ENCODE measurements around the gene UBA52.

UBA52 gene

GRCh38 chr19:18557411-18558201 is 14.1 kb upstream of the UBA52 start, which contains the start of gene KXD1:
Gene KXD1, plus strand, starts transcription at chr19:18557870. Its CDS starts 4,187 bp downstream, at chr19:18562057.
- H3K4me1 ChIP-seq (ENCODE audit: control insufficient read depth, insufficient read depth, low read length), result peaks cover 6% of the 10 kb centered on the region; the same call in 1 of the 2 replicates
- H3K36me3 ChIP-seq (ENCODE audit: control insufficient read depth, insufficient read depth, low read length), result peaks cover 16% of the 10 kb centered on the region
- H3K4me3 ChIP-seq (ENCODE audit: low read depth, low read length), result peak within 1 kb of the TSS; percentile 81
- no peaks in the 10 kb centered on the region for H3K27me3 ChIP-seq (ENCODE audit: control insufficient read depth, insufficient read depth, low read length)
- H3K27ac ChIP-seq (ENCODE audit: low read depth, low read length), result peak within 1 kb of the TSS; percentile 72
- no peaks in the 10 kb centered on the region for H3K9me3 ChIP-seq (ENCODE audit: control insufficient read depth, insufficient read depth, low read length)
- peak within 1 kb of the TSS; percentile 42 for H3K9ac ChIP-seq (ENCODE audit: low read depth, low read length)

- H3K4me3 ChIP-seq (ENCODE audit: low read depth, low read length), result peak overlapping the region; percentile 81
- H3K4me1 ChIP-seq (ENCODE audit: control insufficient read depth, insufficient read depth, low read length), result peaks cover 6% of the 10 kb centered on the region; the same call in 1 of the 2 replicates
- H3K27me3 ChIP-seq (ENCODE audit: control insufficient read depth, insufficient read depth, low read length), result no peaks in the 10 kb centered on the region
- H3K27ac ChIP-seq (ENCODE audit: low read depth, low read length), result peak overlapping the region; percentile 72
- peak overlapping the region; percentile 42 for H3K9ac ChIP-seq (ENCODE audit: low read depth, low read length)
- H3K9me3 ChIP-seq (ENCODE audit: control insufficient read depth, insufficient read depth, low read length), result no peaks in the 10 kb centered on the region
- peaks cover 22% of the 10 kb centered on the region for H3K36me3 ChIP-seq (ENCODE audit: control insufficient read depth, insufficient read depth, low read length)
These were observed 13.5 kb upstream of the UBA52 start for GRCh38 chr19:18558202-18558555.

- Histone ChIP-seq H3K27ac (ENCODE audit: low read depth, low read length) (peak overlapping the region; percentile 72), H3K27me3 (ENCODE audit: control insufficient read depth, insufficient read depth, low read length) (no peaks in the 10 kb centered on the region), H3K36me3 (ENCODE audit: control insufficient read depth, insufficient read depth, low read length) (peaks cover 26% of the 10 kb centered on the region), H3K9me3 (ENCODE audit: control insufficient read depth, insufficient read depth, low read length) (no peaks in the 10 kb centered on the region), H3K9ac (ENCODE audit: low read depth, low read length) (peak overlapping the region; percentile 42), H3K4me3 (ENCODE audit: low read depth, low read length) (peak overlapping the region; percentile 81), H3K4me1 (ENCODE audit: control insufficient read depth, insufficient read depth, low read length) (peaks cover 6% of the 10 kb centered on the region; the same call in 1 of the 2 replicates)
These were observed 13.1 kb upstream of the UBA52 start for GRCh38 chr19:18558604-18559003.

- Histone ChIP-seq H3K4me3 (ENCODE audit: low read depth, low read length) (no peak overlapping the region), H3K9ac (ENCODE audit: low read depth, low read length) (no peak overlapping the region), H3K4me1 (ENCODE audit: control insufficient read depth, insufficient read depth, low read length) (peaks cover 6% of the 10 kb centered on the region; the same call in 1 of the 2 replicates), H3K27me3 (ENCODE audit: control insufficient read depth, insufficient read depth, low read length) (no peaks in the 10 kb centered on the region), H3K36me3 (ENCODE audit: control insufficient read depth, insufficient read depth, low read length) (peaks cover 37% of the 10 kb centered on the region), H3K9me3 (ENCODE audit: control insufficient read depth, insufficient read depth, low read length) (no peaks in the 10 kb centered on the region), H3K27ac (ENCODE audit: low read depth, low read length) (no peak overlapping the region)
These were observed 12.0 kb upstream of the UBA52 start for GRCh38 chr19:18559685-18560084.

GRCh38 chr19:18562086-18562485 is 9.6 kb upstream of the UBA52 start:
- Histone ChIP-seq H3K4me1 (ENCODE audit: control insufficient read depth, insufficient read depth, low read length) (peaks cover 6% of the 10 kb centered on the region; the same call in 1 of the 2 replicates), H3K36me3 (ENCODE audit: control insufficient read depth, insufficient read depth, low read length) (peaks cover 58% of the 10 kb centered on the region), H3K9me3 (ENCODE audit: control insufficient read depth, insufficient read depth, low read length) (no peaks in the 10 kb centered on the region), H3K9ac (ENCODE audit: low read depth, low read length) (no peak overlapping the region), H3K27me3 (ENCODE audit: control insufficient read depth, insufficient read depth, low read length) (no peaks in the 10 kb centered on the region), H3K27ac (ENCODE audit: low read depth, low read length) (no peak overlapping the region), H3K4me3 (ENCODE audit: low read depth, low read length) (no peak overlapping the region)

- H3K36me3 ChIP-seq (ENCODE audit: control insufficient read depth, insufficient read depth, low read length), result peaks cover 70% of the 10 kb centered on the region
- H3K27ac ChIP-seq (ENCODE audit: low read depth, low read length), result no peak overlapping the region
These were observed 4.7 kb upstream of the UBA52 start for GRCh38 chr19:18566953-18567352.

GRCh38 chr19:18568367-18568766 is 3.3 kb upstream of the UBA52 start:
- no peaks in the 10 kb centered on the region for H3K9me3 ChIP-seq (ENCODE audit: control insufficient read depth, insufficient read depth, low read length)
- H3K36me3 ChIP-seq (ENCODE audit: control insufficient read depth, insufficient read depth, low read length), result peaks cover 66% of the 10 kb centered on the region
- no peaks in the 10 kb centered on the region for H3K27me3 ChIP-seq (ENCODE audit: control insufficient read depth, insufficient read depth, low read length)
- peaks cover 3% of the 10 kb centered on the region; the same call in 1 of the 2 replicates for H3K4me1 ChIP-seq (ENCODE audit: control insufficient read depth, insufficient read depth, low read length)
- H3K9ac ChIP-seq (ENCODE audit: low read depth, low read length), result no peak overlapping the region
- no peak overlapping the region for H3K4me3 ChIP-seq (ENCODE audit: low read depth, low read length)
- H3K27ac ChIP-seq (ENCODE audit: low read depth, low read length), result no peak overlapping the region

More at GRCh38 chr19:18566953-18567352, 4.7 kb upstream of the UBA52 start:
- no peaks in the 10 kb centered on the region for H3K4me1 ChIP-seq (ENCODE audit: control insufficient read depth, insufficient read depth, low read length)
- H3K4me3 ChIP-seq (ENCODE audit: low read depth, low read length), result no peak overlapping the region
- no peaks in the 10 kb centered on the region for H3K27me3 ChIP-seq (ENCODE audit: control insufficient read depth, insufficient read depth, low read length)
- H3K9ac ChIP-seq (ENCODE audit: low read depth, low read length), result no peak overlapping the region
- no peaks in the 10 kb centered on the region for H3K9me3 ChIP-seq (ENCODE audit: control insufficient read depth, insufficient read depth, low read length)

- H3K4me1 ChIP-seq (ENCODE audit: control insufficient read depth, insufficient read depth, low read length), result peaks cover 3% of the 10 kb centered on the region; the same call in 1 of the 2 replicates
- H3K27me3 ChIP-seq (ENCODE audit: control insufficient read depth, insufficient read depth, low read length), result no peaks in the 10 kb centered on the region
- H3K9me3 ChIP-seq (ENCODE audit: control insufficient read depth, insufficient read depth, low read length), result no peaks in the 10 kb centered on the region
- peaks cover 51% of the 10 kb centered on the region for H3K36me3 ChIP-seq (ENCODE audit: control insufficient read depth, insufficient read depth, low read length)
- H3K4me3 ChIP-seq (ENCODE audit: low read depth, low read length), result no peak overlapping the region
- no peak overlapping the region for H3K9ac ChIP-seq (ENCODE audit: low read depth, low read length)
- no peak overlapping the region for H3K27ac ChIP-seq (ENCODE audit: low read depth, low read length)
These were observed 3.1 kb downstream of the UBA52 start for GRCh38 chr19:18574691-18575291.

- H3K9me3 ChIP-seq (ENCODE audit: control insufficient read depth, insufficient read depth, low read length), result no peaks in the 10 kb centered on the region
- H3K4me1 ChIP-seq (ENCODE audit: control insufficient read depth, insufficient read depth, low read length), result peaks cover 3% of the 10 kb centered on the region; the same call in 1 of the 2 replicates
- H3K9ac ChIP-seq (ENCODE audit: low read depth, low read length), result no peak overlapping the region
- no peaks in the 10 kb centered on the region for H3K27me3 ChIP-seq (ENCODE audit: control insufficient read depth, insufficient read depth, low read length)
- H3K27ac ChIP-seq (ENCODE audit: low read depth, low read length), result no peak overlapping the region
- no peak overlapping the region for H3K4me3 ChIP-seq (ENCODE audit: low read depth, low read length)
- H3K36me3 ChIP-seq (ENCODE audit: control insufficient read depth, insufficient read depth, low read length), result peaks cover 51% of the 10 kb centered on the region
These were observed 4.7 kb downstream of the UBA52 start for GRCh38 chr19:18576383-18576782.

GRCh38 chr19:18577365-18577914 is 5.8 kb downstream of the UBA52 start:
- Histone ChIP-seq H3K36me3 (ENCODE audit: control insufficient read depth, insufficient read depth, low read length) (peaks cover 51% of the 10 kb centered on the region), H3K4me3 (ENCODE audit: low read depth, low read length) (no peak overlapping the region), H3K4me1 (ENCODE audit: control insufficient read depth, insufficient read depth, low read length) (peaks cover 3% of the 10 kb centered on the region; the same call in 1 of the 2 replicates), H3K9ac (ENCODE audit: low read depth, low read length) (no peak overlapping the region), H3K9me3 (ENCODE audit: control insufficient read depth, insufficient read depth, low read length) (no peaks in the 10 kb centered on the region), H3K27ac (ENCODE audit: low read depth, low read length) (no peak overlapping the region), H3K27me3 (ENCODE audit: control insufficient read depth, insufficient read depth, low read length) (no peaks in the 10 kb centered on the region)

- H3K27ac ChIP-seq (ENCODE audit: low read depth, low read length), result no peak overlapping the region
- H3K4me1 ChIP-seq (ENCODE audit: control insufficient read depth, insufficient read depth, low read length), result no peaks in the 10 kb centered on the region
- peaks cover 24% of the 10 kb centered on the region for H3K36me3 ChIP-seq (ENCODE audit: control insufficient read depth, insufficient read depth, low read length)
- H3K27me3 ChIP-seq (ENCODE audit: control insufficient read depth, insufficient read depth, low read length), result no peaks in the 10 kb centered on the region
- no peak overlapping the region for H3K9ac ChIP-seq (ENCODE audit: low read depth, low read length)
- H3K9me3 ChIP-seq (ENCODE audit: control insufficient read depth, insufficient read depth, low read length), result no peaks in the 10 kb centered on the region
- no peak overlapping the region for H3K4me3 ChIP-seq (ENCODE audit: low read depth, low read length)
These were observed 8.7 kb downstream of the UBA52 start for GRCh38 chr19:18580311-18580710.
